ENCODE measurements around the gene ATF3. TPM values are rescaled to one million over a fixed set of nuclear protein-coding genes. Genes with fewer than 3 reads are reported as not detected.
A peak's percentile ranks its signal among the peaks of the same experiment; 100 is the strongest.

ATF3 gene, protein sequence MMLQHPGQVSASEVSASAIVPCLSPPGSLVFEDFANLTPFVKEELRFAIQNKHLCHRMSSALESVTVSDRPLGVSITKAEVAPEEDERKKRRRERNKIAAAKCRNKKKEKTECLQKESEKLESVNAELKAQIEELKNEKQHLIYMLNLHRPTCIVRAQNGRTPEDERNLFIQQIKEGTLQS
- 17.0 TPM for polyA plus RNA-seq (2012; ENCODE audit: missing spikeins)

- DNase-seq (ENCODE audit: insufficient read length) (peak; percentile 87), FAIRE-seq (peak; percentile 95)
- TF ChIP-seq POLR2AphosphoS5 (IDR thresholded peaks at IDR 0.05; ENCODE audit: low read depth, low read length) (peak; percentile 99), POLR2A (IDR thresholded peaks at IDR 0.05; ENCODE audit: low read depth, low read length) (peak; percentile 100), TAF1 (IDR thresholded peaks at IDR 0.05; ENCODE audit: borderline replicate concordance, low read depth, low read length) (peak; percentile 94)
Observed at GRCh38 chr1:212608392-212608958, at the start of gene ATF3. TSS of gene ATF3 (plus strand) at chr1:212608761. CDS start at chr1:212615022, 6,261 bp downstream.

DNA sequence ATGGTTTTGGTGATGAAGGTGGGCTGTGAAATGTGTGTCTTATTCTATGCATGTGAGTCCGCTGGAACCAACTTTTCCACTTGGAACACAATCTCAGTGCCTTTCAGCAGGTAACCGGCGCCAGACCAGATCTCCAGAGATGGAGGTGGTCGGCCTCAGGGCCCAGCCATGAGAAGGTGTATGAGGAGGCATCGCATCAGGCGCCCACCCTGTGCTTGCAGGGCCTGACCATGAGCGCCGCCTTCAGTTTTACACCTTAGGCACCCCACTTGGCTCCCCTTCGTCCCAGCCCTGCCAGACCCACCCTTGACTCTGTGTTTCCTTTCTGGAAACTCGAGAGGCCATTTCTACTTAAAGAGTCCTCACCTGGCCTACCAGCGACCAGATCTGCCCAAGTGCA lies 48.6 kb upstream of the ATF3 start:
- no peak for TF ChIP-seq TAF1 (IDR thresholded peaks at IDR 0.05; ENCODE audit: borderline replicate concordance, low read depth, low read length)
- no peak for TF ChIP-seq POLR2A (IDR thresholded peaks at IDR 0.05; ENCODE audit: low read depth, low read length)
- TF ChIP-seq POLR2AphosphoS5 (IDR thresholded peaks at IDR 0.05; ENCODE audit: low read depth, low read length) = no peak
- no peak for FAIRE-seq
- DNase-seq (ENCODE audit: insufficient read length) = no peak

GRCh38 chr1:212560933-212561460 lies 47.6 kb upstream of the ATF3 start:
- DNase-seq (ENCODE audit: insufficient read length) (no peak), FAIRE-seq (no peak)
- TF ChIP-seq TAF1 (IDR thresholded peaks at IDR 0.05; ENCODE audit: borderline replicate concordance, low read depth, low read length) (no peak), POLR2AphosphoS5 (IDR thresholded peaks at IDR 0.05; ENCODE audit: low read depth, low read length) (no peak), POLR2A (IDR thresholded peaks at IDR 0.05; ENCODE audit: low read depth, low read length) (no peak)

DNA sequence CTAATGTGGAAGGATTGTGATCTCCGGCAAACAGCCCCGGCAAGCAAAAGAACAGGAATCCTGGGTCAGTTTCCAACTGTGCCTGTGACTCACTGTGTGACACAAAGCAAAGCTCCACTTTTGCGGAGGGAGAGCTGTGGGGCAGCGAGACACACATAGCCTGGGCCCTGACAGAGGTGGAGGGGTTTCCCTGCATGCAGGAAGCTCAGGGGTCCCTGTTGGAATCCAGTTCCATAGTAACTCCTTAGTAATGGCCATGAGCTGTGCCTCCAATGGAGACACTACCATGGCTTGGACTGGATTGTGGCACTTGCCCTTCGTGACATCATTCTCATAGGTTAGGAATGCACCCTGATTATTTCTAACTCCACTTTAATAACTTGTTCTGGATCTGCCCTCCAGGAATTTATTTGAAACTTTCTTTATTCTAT lies 47.0 kb upstream of the ATF3 start:
- no peak for FAIRE-seq
- DNase-seq (ENCODE audit: insufficient read length) = no peak
- TF ChIP-seq TAF1 (IDR thresholded peaks at IDR 0.05; ENCODE audit: borderline replicate concordance, low read depth, low read length) = no peak

GRCh38 chr1:212562771-212563170 lies 45.8 kb upstream of the ATF3 start:
- no peak for DNase-seq (ENCODE audit: insufficient read length)
- no peak for FAIRE-seq
- TF ChIP-seq POLR2A (IDR thresholded peaks at IDR 0.05; ENCODE audit: low read depth, low read length) (no peak), POLR2AphosphoS5 (IDR thresholded peaks at IDR 0.05; ENCODE audit: low read depth, low read length) (no peak), TAF1 (IDR thresholded peaks at IDR 0.05; ENCODE audit: borderline replicate concordance, low read depth, low read length) (no peak)

GRCh38 chr1:212565079-212565478 lies 43.5 kb upstream of the ATF3 start:
- no peak for FAIRE-seq
- no peak for TF ChIP-seq TAF1 (IDR thresholded peaks at IDR 0.05; ENCODE audit: borderline replicate concordance, low read depth, low read length)
- no peak for TF ChIP-seq POLR2A (IDR thresholded peaks at IDR 0.05; ENCODE audit: low read depth, low read length)
- no peak for TF ChIP-seq POLR2AphosphoS5 (IDR thresholded peaks at IDR 0.05; ENCODE audit: low read depth, low read length)
- DNase-seq (ENCODE audit: insufficient read length) = no peak

- DNase-seq (ENCODE audit: insufficient read length) = no peak
- peak; percentile 76 for FAIRE-seq
- TF ChIP-seq POLR2AphosphoS5 (IDR thresholded peaks at IDR 0.05; ENCODE audit: low read depth, low read length) (no peak), TAF1 (IDR thresholded peaks at IDR 0.05; ENCODE audit: borderline replicate concordance, low read depth, low read length) (no peak)
Observed at GRCh38 chr1:212565571-212566305, 42.8 kb upstream of the ATF3 start.

DNA sequence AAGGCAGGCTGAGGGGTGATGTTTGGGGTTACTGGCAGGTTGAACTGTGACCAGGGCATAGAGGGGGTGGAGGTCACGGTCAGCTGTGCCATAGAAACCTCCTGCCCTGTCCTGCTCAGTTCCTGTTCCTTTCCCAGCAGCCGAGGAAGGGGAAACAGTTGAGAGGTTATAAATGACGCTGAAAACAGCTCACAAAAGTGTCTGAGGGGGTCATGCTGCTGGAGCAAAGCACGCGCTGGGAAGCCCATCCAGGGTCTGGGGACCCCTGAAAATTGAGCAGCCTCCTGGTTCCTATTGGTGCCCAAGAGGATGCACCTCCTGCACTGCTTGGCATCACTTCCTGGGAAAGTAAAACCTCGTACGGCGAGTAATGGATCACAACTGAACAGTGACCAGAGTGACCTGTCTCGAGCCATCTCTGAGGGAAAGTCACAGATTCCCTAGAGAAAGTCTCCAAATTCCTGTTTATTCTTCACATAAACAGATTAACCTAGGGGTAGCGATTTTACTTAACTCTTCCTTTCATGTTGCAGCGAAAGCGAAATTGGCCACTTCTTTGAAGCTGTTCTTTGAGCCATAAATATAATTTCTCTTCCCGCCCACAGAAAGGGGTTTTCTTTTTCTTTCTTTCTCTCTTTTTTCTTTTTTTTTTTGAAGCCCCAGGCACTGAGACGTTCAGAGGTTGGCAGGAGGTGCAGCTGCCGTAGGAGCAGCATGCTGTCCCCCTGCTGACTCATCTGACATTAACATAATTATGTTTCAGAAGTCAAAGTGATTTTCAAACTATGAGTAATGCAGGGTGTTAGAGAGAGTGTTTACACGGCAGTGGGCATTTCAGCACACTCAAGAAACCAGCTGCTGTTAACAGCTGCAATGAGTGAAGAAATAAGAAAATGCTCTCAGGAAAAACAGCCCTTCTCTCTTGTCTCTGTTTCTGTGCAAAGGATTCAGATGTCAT lies 41.8 kb upstream of the ATF3 start:
- TF ChIP-seq POLR2AphosphoS5 (IDR thresholded peaks at IDR 0.05; ENCODE audit: low read depth, low read length) (0 out of 2 replicates have a peak, but pooled peaks have one; percentile 31), POLR2A (IDR thresholded peaks at IDR 0.05; ENCODE audit: low read depth, low read length) (no peak)
- DNase-seq (ENCODE audit: insufficient read length) (peak; percentile 61), FAIRE-seq (peak; percentile 98)

DNA sequence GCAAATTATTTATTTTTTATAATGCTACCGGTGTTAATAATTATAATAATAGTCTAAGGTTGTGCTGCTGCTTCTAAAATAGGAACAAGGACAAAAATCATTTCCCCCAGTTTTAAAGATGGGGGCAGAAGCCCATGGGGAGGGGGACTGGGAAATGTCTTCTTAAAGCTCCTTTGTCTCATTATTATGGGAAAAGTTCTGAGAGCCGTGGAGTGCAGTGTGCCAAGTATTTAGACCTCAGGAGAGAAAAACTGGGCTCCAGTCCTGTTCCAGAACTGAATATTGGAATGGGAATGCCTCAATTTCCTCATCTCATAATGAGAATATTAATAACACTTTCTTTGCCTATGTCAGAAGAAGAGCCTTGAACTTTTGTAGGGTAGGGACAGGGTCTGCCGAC lies 40.9 kb upstream of the ATF3 start:
- no peak for DNase-seq (ENCODE audit: insufficient read length)
- TF ChIP-seq TAF1 (IDR thresholded peaks at IDR 0.05; ENCODE audit: borderline replicate concordance, low read depth, low read length) (no peak), POLR2AphosphoS5 (IDR thresholded peaks at IDR 0.05; ENCODE audit: low read depth, low read length) (no peak), POLR2A (IDR thresholded peaks at IDR 0.05; ENCODE audit: low read depth, low read length) (no peak)
- FAIRE-seq = no peak

- FAIRE-seq = no peak
- DNase-seq (ENCODE audit: insufficient read length) = no peak
- no peak for TF ChIP-seq TAF1 (IDR thresholded peaks at IDR 0.05; ENCODE audit: borderline replicate concordance, low read depth, low read length)
- TF ChIP-seq POLR2AphosphoS5 (IDR thresholded peaks at IDR 0.05; ENCODE audit: low read depth, low read length) = no peak
- no peak for TF ChIP-seq POLR2A (IDR thresholded peaks at IDR 0.05; ENCODE audit: low read depth, low read length)
Observed at GRCh38 chr1:212568978-212569537, 39.5 kb upstream of the ATF3 start.

GRCh38 chr1:212574732-212575131 lies 33.8 kb upstream of the ATF3 start:
- FAIRE-seq = no peak
- no peak for DNase-seq (ENCODE audit: insufficient read length)
- no peak for TF ChIP-seq TAF1 (IDR thresholded peaks at IDR 0.05; ENCODE audit: borderline replicate concordance, low read depth, low read length)
- TF ChIP-seq POLR2AphosphoS5 (IDR thresholded peaks at IDR 0.05; ENCODE audit: low read depth, low read length) = no peak
- TF ChIP-seq POLR2A (IDR thresholded peaks at IDR 0.05; ENCODE audit: low read depth, low read length) = no peak
